Stimulated activated CD4-positive, alpha-beta T cell treated with anti-CD3 and anti-CD28 coated beads, Interleukin-2, amount 100 ng/mL, for 24 hours (primary cell): ENCODE data around the gene TACR2.

ENCODE experiments used
- DNase-seq, 2 donors: peaks; one replicate each; pipeline ENCODE4 v3.0.0-alpha.2; 2020

Gene TACR2

GRCh38 chr10:69400936-69401335 lies 15.8 kb downstream of the TACR2 start:
- no peak for DNase-seq

GRCh38 chr10:69398466-69398865 lies 18.3 kb downstream of the TACR2 start:
- DNase-seq: no peak

- no peak for DNase-seq
Observed at GRCh38 chr10:69397972-69398371, 18.7 kb downstream of the TACR2 start.

GRCh38 chr10:69394020-69394419 lies 22.7 kb downstream of the TACR2 start:
- no peak for DNase-seq

- peak; percentile 79 to 80 for DNase-seq
Observed at GRCh38 chr10:69392481-69393000, 24.2 kb downstream of the TACR2 start.

- DNase-seq: no peak
Observed at GRCh38 chr10:69391158-69391557, 25.6 kb downstream of the TACR2 start.

- DNase-seq: no peak
Observed at GRCh38 chr10:69389827-69390490, 26.8 kb downstream of the TACR2 start.

GRCh38 chr10:69388488-69388887 lies 28.2 kb downstream of the TACR2 start:
- DNase-seq: no peak

GRCh38 chr10:69387500-69387899 lies 29.2 kb downstream of the TACR2 start:
- no peak for DNase-seq

- no peak for DNase-seq
Observed at GRCh38 chr10:69385454-69386350, 31.0 kb downstream of the TACR2 start.

GRCh38 chr10:69384320-69384719 lies 32.4 kb downstream of the TACR2 start:
- DNase-seq: no peak

GRCh38 chr10:69383558-69383957 lies 33.2 kb downstream of the TACR2 start:
- no peak for DNase-seq

GRCh38 chr10:69382382-69383117 lies 34.2 kb downstream of the TACR2 start:
- no peak for DNase-seq

GRCh38 chr10:69379800-69380199 lies 36.9 kb downstream of the TACR2 start:
- DNase-seq: no peak

GRCh38 chr10:69377933-69378332 lies 38.8 kb downstream of the TACR2 start:
- DNase-seq: no peak

GRCh38 chr10:69377191-69377590 lies 39.5 kb downstream of the TACR2 start:
- no peak for DNase-seq

- no peak for DNase-seq
Observed at GRCh38 chr10:69376662-69377061, 40.1 kb downstream of the TACR2 start.

GRCh38 chr10:69375307-69376151 lies 41.2 kb downstream of the TACR2 start:
- no peak for DNase-seq

GRCh38 chr10:69374931-69375306 lies 41.8 kb downstream of the TACR2 start:
- no peak for DNase-seq

GRCh38 chr10:69374242-69374641 lies 42.5 kb downstream of the TACR2 start:
- DNase-seq: no peak

GRCh38 chr10:69372126-69372980 lies 44.4 kb downstream of the TACR2 start:
- no peak for DNase-seq
